Activated T-cell treated with anti-CD3 and anti-CD28 coated beads for 1 hour (primary cell): Measurements from ENCODE around the gene FRAS1.
"Not testable (repeated sequence)": the region's sequence is repeated elsewhere in the genome, so short reads cannot be mapped to it uniquely, and the experiment has no call there.

Experiments used
- DNase-seq: peaks from one replicate; pipeline ENCODE4 v3.0.0-alpha.2; 2020; ENCODE audit warnings: low read depth

Gene FRAS1

GRCh38 chr4:78441756-78442155 is 384.6 kb downstream of the FRAS1 start:
- DNase-seq: no peak

GRCh38 chr4:78446619-78447018 is 389.5 kb downstream of the FRAS1 start:
- DNase-seq: no peak

- DNase-seq: no peak
Observed at GRCh38 chr4:78451407-78451806, 394.3 kb downstream of the FRAS1 start.

- no peak for DNase-seq
Observed at GRCh38 chr4:78454016-78454415, 396.9 kb downstream of the FRAS1 start.

- no peak for DNase-seq
Observed at GRCh38 chr4:78457751-78458150, 400.6 kb downstream of the FRAS1 start.

- no peak for DNase-seq
Observed at GRCh38 chr4:78459327-78459726, 402.2 kb downstream of the FRAS1 start.

GRCh38 chr4:78460368-78460767 is 403.2 kb downstream of the FRAS1 start:
- no peak for DNase-seq

- no peak for DNase-seq
Observed at GRCh38 chr4:78464265-78464664, 407.1 kb downstream of the FRAS1 start.

- DNase-seq: not testable (repeated sequence)
Observed at GRCh38 chr4:78467223-78467622, 410.1 kb downstream of the FRAS1 start.

- DNase-seq: no peak
Observed at GRCh38 chr4:78468272-78468671, 411.1 kb downstream of the FRAS1 start.

- no peak for DNase-seq
Observed at GRCh38 chr4:78476108-78476704, 419.1 kb downstream of the FRAS1 start.

- DNase-seq: no peak
Observed at GRCh38 chr4:78477276-78477675, 420.2 kb downstream of the FRAS1 start.

- no peak for DNase-seq
Observed at GRCh38 chr4:78478523-78478922, 421.4 kb downstream of the FRAS1 start.

- DNase-seq: no peak
Observed at GRCh38 chr4:78480286-78480685, 423.2 kb downstream of the FRAS1 start.

GRCh38 chr4:78481180-78481579 is 424.1 kb downstream of the FRAS1 start:
- DNase-seq: no peak

GRCh38 chr4:78482281-78482680 is 425.2 kb downstream of the FRAS1 start:
- no peak for DNase-seq

GRCh38 chr4:78483811-78484210 is 426.7 kb downstream of the FRAS1 start:
- DNase-seq: no peak

- DNase-seq: no peak
Observed at GRCh38 chr4:78484574-78484973, 427.5 kb downstream of the FRAS1 start.

GRCh38 chr4:78493731-78494130 is 436.6 kb downstream of the FRAS1 start:
- DNase-seq: no peak

- DNase-seq: no peak
Observed at GRCh38 chr4:78496021-78496643, 439.0 kb downstream of the FRAS1 start.

GRCh38 chr4:78506260-78506659 is 449.1 kb downstream of the FRAS1 start:
- DNase-seq: not testable (repeated sequence)

- no peak for DNase-seq
Observed at GRCh38 chr4:78509043-78509442, 451.9 kb downstream of the FRAS1 start.

GRCh38 chr4:78510108-78510507 is 453.0 kb downstream of the FRAS1 start:
- DNase-seq: no peak

GRCh38 chr4:78510681-78511080 is 453.6 kb downstream of the FRAS1 start:
- no peak for DNase-seq
